PC-3 (cell line): ENCODE data around the gene CNIH1.

Source experiments
- EZH2 ChIP-seq: fragments of 300-600 bp; sonication (generic); IDR thresholded peaks from one replicate; pipeline ENCODE4 v1.6.1; 2017; ENCODE audit warnings: antibody characterized with exemption, mild to moderate bottlenecking, low read length; ENCODE audit not compliant: unreplicated experiment
- TF ChIP-seq, protein P1 (sequence below): fragments of 300-600 bp; sonication (generic); conservative IDR thresholded peaks from 2 replicates; pipeline ENCODE4 v1.5.1; 2017; ENCODE audit warnings: antibody characterized with exemption, low read depth, mild to moderate bottlenecking, low read length

DNA sequence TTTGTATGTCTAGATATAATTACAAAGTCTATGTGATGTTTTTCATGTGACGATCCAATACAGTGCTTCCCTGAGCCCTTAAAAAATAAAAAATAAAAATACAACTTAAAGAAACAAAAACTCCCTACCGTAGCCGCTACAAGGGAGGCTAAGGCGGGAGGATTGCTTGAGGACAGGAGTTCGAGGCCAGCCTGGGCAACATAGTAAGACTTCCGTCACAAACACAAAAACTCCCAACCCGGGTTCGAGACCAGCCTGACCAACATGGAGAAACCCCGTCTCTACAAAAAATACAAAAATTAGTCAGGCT lies 45.0 kb downstream of the CNIH1 start:
- TF ChIP-seq, protein P1, sequence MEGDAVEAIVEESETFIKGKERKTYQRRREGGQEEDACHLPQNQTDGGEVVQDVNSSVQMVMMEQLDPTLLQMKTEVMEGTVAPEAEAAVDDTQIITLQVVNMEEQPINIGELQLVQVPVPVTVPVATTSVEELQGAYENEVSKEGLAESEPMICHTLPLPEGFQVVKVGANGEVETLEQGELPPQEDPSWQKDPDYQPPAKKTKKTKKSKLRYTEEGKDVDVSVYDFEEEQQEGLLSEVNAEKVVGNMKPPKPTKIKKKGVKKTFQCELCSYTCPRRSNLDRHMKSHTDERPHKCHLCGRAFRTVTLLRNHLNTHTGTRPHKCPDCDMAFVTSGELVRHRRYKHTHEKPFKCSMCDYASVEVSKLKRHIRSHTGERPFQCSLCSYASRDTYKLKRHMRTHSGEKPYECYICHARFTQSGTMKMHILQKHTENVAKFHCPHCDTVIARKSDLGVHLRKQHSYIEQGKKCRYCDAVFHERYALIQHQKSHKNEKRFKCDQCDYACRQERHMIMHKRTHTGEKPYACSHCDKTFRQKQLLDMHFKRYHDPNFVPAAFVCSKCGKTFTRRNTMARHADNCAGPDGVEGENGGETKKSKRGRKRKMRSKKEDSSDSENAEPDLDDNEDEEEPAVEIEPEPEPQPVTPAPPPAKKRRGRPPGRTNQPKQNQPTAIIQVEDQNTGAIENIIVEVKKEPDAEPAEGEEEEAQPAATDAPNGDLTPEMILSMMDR: no peak
- TF ChIP-seq EZH2: no peak
